Endothelial cell of umbilical vein (primary cell): Measurements from ENCODE around the gene ORMDL3. TPM values are rescaled to one million over a fixed set of nuclear protein-coding genes. Genes with fewer than 3 reads are reported as not detected.
"Not testable (repeated sequence)": the region's sequence is repeated elsewhere in the genome, so short reads cannot be mapped to it uniquely, and the experiment has no call there.

Source experiments
- BruUV-seq: library from RNA; stranded (reverse); fragments of 400-500 nt; replicated peaks from 2 replicates; lab custom pipeline; 2021; lab: Mats Ljungman, UMichigan
- CTCF ChIA-PET: fragments of 300-600, 350-600 bp; sonication (Branson Sonifier 250); formaldehyde crosslinking; loops from one replicate; lab custom pipeline; 2021; ENCODE audit warnings: antibody characterized with exemption, inconsistent platforms; lab: Charles Lee
- POLR2A ChIA-PET: fragments of 300-600, 350-600 bp; sonication (Branson Sonifier 250); formaldehyde crosslinking; loops from one replicate; lab custom pipeline; 2021; ENCODE audit warnings: antibody characterized with exemption, inconsistent platforms; lab: Charles Lee
- DNase-seq: peaks from one replicate; pipeline ENCODE4 v3.0.0-alpha.2; 2011; ENCODE audit warnings: low read depth, low spot score
- FAIRE-seq: peaks from 2 replicates; lab custom pipeline; 2011; peaks lifted over from hg19 to GRCh38; lab: Jason Lieb, UNC
- H2AFZ ChIP-seq: 2 replicates; pipeline ENCODE4 v1.6.0; 2012; ENCODE audit warnings: low read depth, low read length, control low read depth, inconsistent platforms
- H3K27ac ChIP-seq: 2 replicates; pipeline ENCODE4 v1.5.1; 2011; ENCODE audit warnings: low read depth, mild to moderate bottlenecking, control low read depth, low read length, moderate library complexity; ENCODE audit not compliant: insufficient read depth
- H3K27me3 ChIP-seq, 2 experiments: 2 replicates each; pipeline versions ENCODE4 v1.6.0 to v1.6.1; 2011; ENCODE audit warnings: low read length in 2 of 2, mixed read lengths in 1 of 2; ENCODE audit not compliant: control insufficient read depth in 2 of 2, insufficient read depth in 2 of 2
- H3K36me3 ChIP-seq, 2 experiments: 2 replicates in 1 of 2; 3 replicates in 1 of 2; pipeline ENCODE4 v1.5.1; 2011; ENCODE audit warnings: low read length in 2 of 2, mild to moderate bottlenecking in 1 of 2, moderate library complexity in 1 of 2; ENCODE audit not compliant: control insufficient read depth in 2 of 2, insufficient read depth in 2 of 2; ENCODE audit errors: extremely low read depth in 1 of 2
- H3K4me1 ChIP-seq: 3 replicates; pipeline ENCODE4 v1.5.1; 2011; ENCODE audit warnings: mild to moderate bottlenecking, low read length; ENCODE audit not compliant: control insufficient read depth, insufficient read depth; ENCODE audit errors: extremely low read depth
- H3K4me2 ChIP-seq: 2 replicates; pipeline ENCODE4 v1.6.1; 2011; ENCODE audit warnings: low read length, control low read depth, mixed read lengths; ENCODE audit not compliant: insufficient read depth
- H3K4me3 ChIP-seq, 3 experiments: fragments of 200-600 bp in 1 of 3; sonication (generic), shearing (Covaris generic) in 1 of 3; replicated peaks in 1 of 3; 2 replicates each; pipeline ENCODE4 v1.5.1; 2011 to 2016; ENCODE audit warnings: control low read depth in 3 of 3, low read length in 3 of 3, mild to moderate bottlenecking in 2 of 3, inconsistent platforms in 1 of 3, low read depth in 1 of 3, moderate library complexity in 1 of 3; ENCODE audit not compliant: insufficient read depth in 1 of 3
- H3K79me2 ChIP-seq: 2 replicates; pipeline ENCODE4 v1.6.0; 2012; ENCODE audit warnings: low read length, inconsistent platforms; ENCODE audit not compliant: control insufficient read depth, insufficient read depth
- H3K9ac ChIP-seq: replicated peaks from 2 replicates; pipeline ENCODE3; 2011; ENCODE audit warnings: low read length, control low read depth; ENCODE audit not compliant: insufficient read depth; ENCODE audit errors: extremely low read depth
- H3K9me1 ChIP-seq: replicated peaks from 3 replicates; pipeline ENCODE4 v1.6.0; 2011; ENCODE audit warnings: mild to moderate bottlenecking, low read length; ENCODE audit not compliant: control insufficient read depth, insufficient read depth; ENCODE audit errors: extremely low read depth
- H3K9me3 ChIP-seq: replicated peaks from 2 replicates; pipeline ENCODE4 v1.5.1; 2012; ENCODE audit warnings: low read length, inconsistent platforms; ENCODE audit not compliant: control insufficient read depth, insufficient read depth
- H4K20me1 ChIP-seq: replicated peaks from 2 replicates; pipeline ENCODE3; 2011; ENCODE audit warnings: mild to moderate bottlenecking, low read length; ENCODE audit not compliant: control insufficient read depth, insufficient read depth; ENCODE audit errors: extremely low read depth
- GATA2 ChIP-seq: IDR thresholded peaks from 2 replicates; pipeline ENCODE4 v1.7.0; 2011; ENCODE audit warnings: low read depth, mild to moderate bottlenecking, moderate library complexity, mixed read lengths, low read length; ENCODE audit not compliant: insufficient read length, insufficient read depth
- MYC ChIP-seq: IDR thresholded peaks from one replicate; pipeline ENCODE4 v1.6.1; 2011; ENCODE audit warnings: mild to moderate bottlenecking, low read depth, low read length
- dilution Hi-C: fragments of 300-500 bp; cut with MboI; formaldehyde crosslinking; loops from one replicate; pipeline ENCODE4 v1.15.0; 2019; ENCODE audit warnings: low sequenced_read_pairs; ENCODE audit not compliant: extremely low pct_ligation_motif_present
- intact Hi-C: fragments of 100-400 bp; cut with micrococcal nuclease; formaldehyde crosslinking; loops from one replicate; pipeline ENCODE4 v1.10.0; 2022
- polyA plus RNA-seq, 4 experiments: library from polyadenylated mRNA; depleted of rRNA in 3 of 4; stranded (reverse) in 3 of 4; unstranded in 1 of 4; fragments of >200 nt; gene quantifications; 2 replicates each; pipeline versions ENCODE4 v1.2.1 to v1.2.3, GENCODE V29; 2011 to 2012; ENCODE audit warnings: missing spikeins in 1 of 4
- total RNA-seq: library from RNA; stranded (reverse); gene quantifications from 2 replicates; pipeline ENCODE4 v1.2.3, GENCODE V29; 2021
- TF ChIP-seq, protein P1 (sequence below): IDR thresholded peaks from 2 replicates; pipeline ENCODE4 v1.6.1; 2011; ENCODE audit not compliant: insufficient read depth, insufficient read length

Gene ORMDL3
- total and polyA plus RNA-seq, 2 donors (not counting 3 experiments of a cell fraction or from before 2014, with no cell fraction given) = 29.8 to 49.8 TPM

DNA sequence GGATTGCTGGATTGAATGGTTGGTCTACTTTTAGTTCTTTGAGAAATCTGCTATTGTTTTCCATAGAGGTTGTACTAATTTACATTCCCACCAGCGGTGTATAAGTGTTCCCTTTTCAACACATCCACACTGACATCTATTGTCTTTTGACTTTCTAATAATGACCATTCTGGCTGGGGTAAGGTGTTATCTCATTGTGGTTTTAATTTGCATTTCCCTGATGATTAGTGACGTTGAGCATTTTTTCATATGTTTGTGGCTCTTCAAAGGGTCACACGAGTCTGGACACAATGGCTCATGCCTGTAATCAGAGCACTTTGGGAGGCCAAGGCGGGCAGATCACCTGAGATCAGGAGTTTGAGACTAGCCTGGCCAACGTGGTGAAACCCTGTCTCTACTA, 41.3 kb downstream of the ORMDL3 start:
- H3K4me2 ChIP-seq, intact Hi-C loops, H3K27ac ChIP-seq, H3K79me2 ChIP-seq, H3K9me1 ChIP-seq, dilution Hi-C loops, H3K4me1 ChIP-seq, H3K9ac ChIP-seq, H2AFZ ChIP-seq, H3K4me3 ChIP-seq, POLR2A ChIA-PET, H4K20me1 ChIP-seq, H3K36me3 ChIP-seq, DNase-seq, FAIRE-seq, H3K9me3 ChIP-seq, BruUV-seq: not testable (repeated sequence)
- H3K27me3 ChIP-seq = peaks cover 9 to 19% of the 10 kb centered on the region in 2 experiments
- CTCF ChIA-PET = interaction anchor here (3.1 kb wide), 1 partner anchor 9 kb away, joined by 13 read pairs; no protein-coding TSS in a partner anchor

GRCh38 chr17:39872751-39873150, 54.6 kb downstream of the ORMDL3 start:
- BruUV-seq = no TSS peak
- dilution Hi-C loops (no loop called here), intact Hi-C loops (loop anchor here (1.0 to 2.0 kb wide), 2 partner anchors 86 to 108 kb away; partner anchors contain the start of gene PSMD3)
- Histone ChIP-seq H3K9me1 (no peaks in the 10 kb centered on the region), H3K4me1 (no peaks in the 10 kb centered on the region), H3K36me3 (no peaks in the 10 kb centered on the region), H3K4me2 (no peak overlapping the region), H3K4me3 (no peak overlapping the region), H3K9me3 (no peaks in the 10 kb centered on the region), H3K9ac (no peak overlapping the region), H3K79me2 (no peaks in the 10 kb centered on the region), H3K27me3 (peaks cover 16 to 31% of the 10 kb centered on the region in 2 experiments), H4K20me1 (no peaks in the 10 kb centered on the region), H2AFZ (no peak overlapping the region), H3K27ac (no peak overlapping the region)
- FAIRE-seq = no peak
- POLR2A ChIA-PET = no interaction called here
- DNase-seq = peak; percentile 19
- TF ChIP-seq MYC = no peak
- TF ChIP-seq, protein P1, sequence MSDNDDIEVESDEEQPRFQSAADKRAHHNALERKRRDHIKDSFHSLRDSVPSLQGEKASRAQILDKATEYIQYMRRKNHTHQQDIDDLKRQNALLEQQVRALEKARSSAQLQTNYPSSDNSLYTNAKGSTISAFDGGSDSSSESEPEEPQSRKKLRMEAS = no peak
- no peak for TF ChIP-seq GATA2
- CTCF ChIA-PET = interaction anchor here (0.6 to 2.6 kb wide), 14 partner anchors 9 to 296 kb away, joined by 3 to 24 read pairs (median 4); partner anchors contain the start of gene PSMD3
